ENCODE results near the gene NLRC5.
A peak's percentile ranks its signal among the peaks of the same experiment; 100 is the strongest.
"Not testable (repeated sequence)": the region's sequence is repeated elsewhere in the genome, so short reads cannot be mapped to it uniquely, and the experiment has no call there.

NLRC5 gene

GRCh38 chr16:57105184-57105583, 115.8 kb downstream of the NLRC5 start:
- DNase-seq (ENCODE audit: low spot score in 2 of 2) (no peak), ATAC-seq (replicated peaks; ENCODE audit: extremely low read depth, poor library complexity, severe bottlenecking) (no peak)
- no peak overlapping the region for H3K4me3 Mint-ChIP-seq
- H3K4me1 Mint-ChIP-seq = peaks cover 26% of the 10 kb centered on the region
- no peaks in the 10 kb centered on the region for H3K27me3 Mint-ChIP-seq
- H3K36me3 Mint-ChIP-seq (ENCODE audit: insufficient read depth) = peaks cover 2% of the 10 kb centered on the region
- no peak overlapping the region for H3K27ac Mint-ChIP-seq (ENCODE audit: low read depth)
- no peaks in the 10 kb centered on the region for H3K9me3 Mint-ChIP-seq

- H3K27ac Mint-ChIP-seq (ENCODE audit: low read depth) = peak overlapping the region; percentile 5
- H3K36me3 Mint-ChIP-seq (ENCODE audit: insufficient read depth) = peaks cover 2% of the 10 kb centered on the region
- H3K27me3 Mint-ChIP-seq = no peaks in the 10 kb centered on the region
- DNase-seq (ENCODE audit: low spot score in 2 of 2) (no peak), ATAC-seq (replicated peaks; ENCODE audit: extremely low read depth, poor library complexity, severe bottlenecking) (no peak)
- peaks cover 26% of the 10 kb centered on the region for H3K4me1 Mint-ChIP-seq
- H3K4me3 Mint-ChIP-seq = no peak overlapping the region
- no peaks in the 10 kb centered on the region for H3K9me3 Mint-ChIP-seq
Measured at GRCh38 chr16:57106767-57107166, 117.4 kb downstream of the NLRC5 start.

- Mint-ChIP-seq H3K9me3 (no peaks in the 10 kb centered on the region), H3K27me3 (no peaks in the 10 kb centered on the region), H3K4me1 (peaks cover 26% of the 10 kb centered on the region), H3K27ac (ENCODE audit: low read depth) (no peak overlapping the region), H3K4me3 (no peak overlapping the region), H3K36me3 (ENCODE audit: insufficient read depth) (peaks cover 2% of the 10 kb centered on the region)
- ATAC-seq (replicated peaks; ENCODE audit: extremely low read depth, poor library complexity, severe bottlenecking) (no peak), DNase-seq (ENCODE audit: low spot score in 2 of 2) (no peak)
Measured at GRCh38 chr16:57107321-57107922, 118.1 kb downstream of the NLRC5 start.

GRCh38 chr16:57108432-57108831, 119.1 kb downstream of the NLRC5 start:
- no peaks in the 10 kb centered on the region for H3K27me3 Mint-ChIP-seq
- no peaks in the 10 kb centered on the region for H3K9me3 Mint-ChIP-seq
- peaks cover 2% of the 10 kb centered on the region for H3K36me3 Mint-ChIP-seq (ENCODE audit: insufficient read depth)
- H3K4me1 Mint-ChIP-seq = peaks cover 21% of the 10 kb centered on the region
- H3K4me3 Mint-ChIP-seq = no peak overlapping the region
- H3K27ac Mint-ChIP-seq (ENCODE audit: low read depth) = no peak overlapping the region
- DNase-seq (ENCODE audit: low spot score in 2 of 2) = no peak
- ATAC-seq (replicated peaks; ENCODE audit: extremely low read depth, poor library complexity, severe bottlenecking) = no peak

GRCh38 chr16:57109259-57110105, 120.1 kb downstream of the NLRC5 start:
- H3K9me3 Mint-ChIP-seq; H3K36me3 Mint-ChIP-seq (ENCODE audit: insufficient read depth); DNase-seq (ENCODE audit: low spot score in 2 of 2); H3K27ac Mint-ChIP-seq (ENCODE audit: low read depth); ATAC-seq (replicated peaks; ENCODE audit: extremely low read depth, poor library complexity, severe bottlenecking); H3K27me3 Mint-ChIP-seq; H3K4me3 Mint-ChIP-seq: not testable (repeated sequence)
- peaks cover 15% of the 10 kb centered on the region for H3K4me1 Mint-ChIP-seq

DNA sequence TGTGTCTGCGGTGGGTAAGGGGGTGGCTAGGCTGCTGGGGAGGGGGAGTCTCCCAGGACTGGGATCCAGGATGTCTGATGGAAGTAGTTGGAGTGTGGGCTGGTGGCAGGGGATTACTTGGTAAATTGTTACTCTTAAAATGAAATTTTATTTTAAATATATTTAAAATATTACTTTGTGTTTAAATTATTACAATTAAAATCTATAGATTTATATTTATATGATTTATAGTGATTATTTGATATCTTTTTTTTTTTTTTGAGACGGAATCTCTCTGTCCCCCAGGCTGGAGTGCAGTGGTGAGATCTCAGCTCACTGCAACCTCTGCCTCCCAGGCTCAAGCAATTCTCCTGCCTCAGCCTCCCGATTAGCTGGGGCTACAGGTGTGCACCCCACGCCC, 121.6 kb downstream of the NLRC5 start:
- peaks cover 2% of the 10 kb centered on the region for H3K36me3 Mint-ChIP-seq (ENCODE audit: insufficient read depth)
- no peak overlapping the region for H3K27ac Mint-ChIP-seq (ENCODE audit: low read depth)
- H3K9me3 Mint-ChIP-seq = no peaks in the 10 kb centered on the region
- H3K4me3 Mint-ChIP-seq = no peak overlapping the region
- no peaks in the 10 kb centered on the region for H3K27me3 Mint-ChIP-seq
- peaks cover 7% of the 10 kb centered on the region for H3K4me1 Mint-ChIP-seq
- ATAC-seq (replicated peaks; ENCODE audit: extremely low read depth, poor library complexity, severe bottlenecking) = no peak
- DNase-seq (ENCODE audit: low spot score in 2 of 2) = no peak

DNA sequence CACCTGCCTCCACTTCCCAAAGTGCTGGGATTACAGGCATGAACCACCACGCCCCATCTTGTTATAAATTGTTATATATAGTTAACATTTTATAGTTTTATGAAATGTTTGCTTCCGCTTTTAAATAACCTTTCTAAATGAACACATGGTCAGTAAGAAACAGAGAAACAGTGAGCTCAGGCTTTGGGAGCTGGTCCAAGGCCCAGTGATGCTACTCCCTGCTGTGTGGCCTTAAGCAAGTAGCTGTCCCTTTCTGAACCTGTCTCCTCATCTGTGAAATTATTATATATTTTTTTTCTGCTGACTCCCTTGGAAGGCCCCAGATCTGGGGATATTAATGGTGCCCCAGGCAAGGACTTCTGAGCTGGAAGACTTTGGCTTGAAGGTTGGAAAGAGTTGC, 122.1 kb downstream of the NLRC5 start:
- no peak overlapping the region for H3K27ac Mint-ChIP-seq (ENCODE audit: low read depth)
- H3K9me3 Mint-ChIP-seq = no peaks in the 10 kb centered on the region
- no peak for ATAC-seq (replicated peaks; ENCODE audit: extremely low read depth, poor library complexity, severe bottlenecking)
- no peak for DNase-seq (ENCODE audit: low spot score in 2 of 2)
- H3K4me3 Mint-ChIP-seq = no peak overlapping the region
- no peaks in the 10 kb centered on the region for H3K27me3 Mint-ChIP-seq
- peaks cover 3% of the 10 kb centered on the region for H3K4me1 Mint-ChIP-seq
- peaks cover 1% of the 10 kb centered on the region for H3K36me3 Mint-ChIP-seq (ENCODE audit: insufficient read depth)

GRCh38 chr16:57112403-57113041, 123.2 kb downstream of the NLRC5 start:
- H3K36me3 Mint-ChIP-seq (ENCODE audit: insufficient read depth) = no peaks in the 10 kb centered on the region
- H3K27ac Mint-ChIP-seq (ENCODE audit: low read depth) = no peak overlapping the region
- H3K4me3 Mint-ChIP-seq = no peak overlapping the region
- ATAC-seq (replicated peaks; ENCODE audit: extremely low read depth, poor library complexity, severe bottlenecking) = no peak
- no peaks in the 10 kb centered on the region for H3K27me3 Mint-ChIP-seq
- H3K9me3 Mint-ChIP-seq = no peaks in the 10 kb centered on the region
- no peak for DNase-seq (ENCODE audit: low spot score in 2 of 2)
- no peaks in the 10 kb centered on the region for H3K4me1 Mint-ChIP-seq

- H3K4me1 Mint-ChIP-seq = no peaks in the 10 kb centered on the region
- H3K27ac Mint-ChIP-seq (ENCODE audit: low read depth) = no peak overlapping the region
- H3K9me3 Mint-ChIP-seq = no peaks in the 10 kb centered on the region
- no peak for DNase-seq (ENCODE audit: low spot score in 2 of 2)
- H3K36me3 Mint-ChIP-seq (ENCODE audit: insufficient read depth) = no peaks in the 10 kb centered on the region
- no peak overlapping the region for H3K4me3 Mint-ChIP-seq
- no peaks in the 10 kb centered on the region for H3K27me3 Mint-ChIP-seq
- ATAC-seq (replicated peaks; ENCODE audit: extremely low read depth, poor library complexity, severe bottlenecking) = no peak
Measured at GRCh38 chr16:57113042-57113453, 123.7 kb downstream of the NLRC5 start.

DNA sequence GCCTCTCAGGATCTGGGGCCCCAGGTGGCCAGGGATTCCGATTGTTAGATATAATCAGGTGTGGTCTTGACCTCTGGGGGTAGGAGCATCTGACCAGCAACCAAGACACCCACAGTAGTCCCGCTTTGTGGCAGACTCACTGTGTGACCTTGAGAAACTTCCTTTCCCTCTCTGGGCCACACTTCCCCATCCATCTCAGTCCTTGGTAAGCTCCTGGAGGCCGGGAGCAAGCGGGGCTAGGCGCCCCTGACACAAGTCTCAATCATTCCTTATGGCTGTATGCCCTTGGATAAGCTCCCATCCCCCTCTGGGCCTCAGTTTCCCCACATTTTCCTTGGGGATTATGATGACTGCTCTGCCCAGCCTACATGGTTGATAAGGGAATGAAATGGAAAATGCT, 124.3 kb downstream of the NLRC5 start:
- no peak overlapping the region for H3K27ac Mint-ChIP-seq (ENCODE audit: low read depth)

DNA sequence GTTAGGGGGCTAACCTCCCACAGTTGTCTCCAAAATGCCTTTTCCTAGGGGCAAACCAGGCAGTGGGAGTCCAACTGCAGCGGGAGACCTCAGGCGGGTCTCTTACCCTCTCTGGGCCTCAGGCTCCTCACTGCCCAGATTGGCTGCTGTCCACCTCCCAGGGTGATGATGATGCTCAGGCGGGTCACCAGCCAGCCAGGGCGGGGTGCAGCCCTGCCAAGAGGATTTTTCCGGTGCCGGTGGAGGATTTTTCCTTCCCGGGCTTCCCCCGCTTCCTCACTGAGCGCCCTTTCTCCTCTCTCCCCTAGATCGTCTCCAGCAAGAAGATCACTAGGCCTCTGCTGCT, 125.8 kb downstream of the NLRC5 start:
- H3K4me3 Mint-ChIP-seq = no peak overlapping the region
- H3K9me3 Mint-ChIP-seq = no peaks in the 10 kb centered on the region
- DNase-seq (ENCODE audit: low spot score in 2 of 2) = no peak
- H3K27me3 Mint-ChIP-seq = no peaks in the 10 kb centered on the region
- H3K27ac Mint-ChIP-seq (ENCODE audit: low read depth) = no peak overlapping the region
- ATAC-seq (replicated peaks; ENCODE audit: extremely low read depth, poor library complexity, severe bottlenecking) = no peak
- H3K4me1 Mint-ChIP-seq = no peaks in the 10 kb centered on the region
- H3K36me3 Mint-ChIP-seq (ENCODE audit: insufficient read depth) = no peaks in the 10 kb centered on the region

More for the DNA sequence above, 124.3 kb downstream of the NLRC5 start:
- DNase-seq (ENCODE audit: low spot score in 2 of 2) (no peak), ATAC-seq (replicated peaks; ENCODE audit: extremely low read depth, poor library complexity, severe bottlenecking) (no peak)
- H3K27me3 Mint-ChIP-seq = no peaks in the 10 kb centered on the region
- H3K4me1 Mint-ChIP-seq = no peaks in the 10 kb centered on the region
- H3K9me3 Mint-ChIP-seq = no peaks in the 10 kb centered on the region
- H3K4me3 Mint-ChIP-seq = no peak overlapping the region
- H3K36me3 Mint-ChIP-seq (ENCODE audit: insufficient read depth) = no peaks in the 10 kb centered on the region

DNA sequence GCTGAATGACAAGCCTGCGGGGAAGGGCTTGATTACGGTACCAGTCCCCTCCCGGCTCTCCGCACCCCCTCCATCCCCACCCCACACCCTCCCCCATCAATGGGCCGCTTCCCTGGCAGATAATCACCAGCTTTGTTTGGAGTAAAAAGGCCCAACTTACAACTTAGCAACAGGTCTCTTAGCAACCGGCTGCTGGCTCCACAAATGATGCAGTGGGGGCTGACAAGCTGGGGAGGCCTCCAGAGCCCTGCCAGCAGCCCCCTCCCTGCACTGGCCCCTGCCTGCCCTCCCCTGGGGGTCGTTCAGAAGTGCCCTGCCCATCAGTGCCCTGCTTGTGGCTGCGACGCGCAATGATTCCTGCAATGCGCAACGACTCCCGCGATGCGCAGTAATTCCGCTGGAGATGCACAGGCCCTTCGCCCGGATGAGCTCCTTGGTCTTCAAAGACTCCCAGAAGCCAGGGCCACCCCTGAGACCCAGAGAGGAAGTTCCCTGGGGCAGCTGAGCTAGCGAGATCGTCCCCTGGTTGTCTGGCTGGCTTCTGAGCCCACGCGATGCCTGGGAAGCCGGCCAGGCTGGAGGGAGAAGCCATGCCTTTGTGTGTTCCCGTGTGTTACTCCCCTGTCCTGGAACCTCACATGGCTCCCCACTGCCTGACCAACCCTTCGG, 126.3 kb downstream of the NLRC5 start:
- ATAC-seq (replicated peaks; ENCODE audit: extremely low read depth, poor library complexity, severe bottlenecking) (no peak), DNase-seq (ENCODE audit: low spot score in 2 of 2) (no peak)
- H3K27ac Mint-ChIP-seq (ENCODE audit: low read depth) = no peak overlapping the region
- no peak overlapping the region for H3K4me3 Mint-ChIP-seq
- H3K4me1 Mint-ChIP-seq = no peaks in the 10 kb centered on the region
- H3K27me3 Mint-ChIP-seq = no peaks in the 10 kb centered on the region
- no peaks in the 10 kb centered on the region for H3K9me3 Mint-ChIP-seq
- peaks cover 2% of the 10 kb centered on the region for H3K36me3 Mint-ChIP-seq (ENCODE audit: insufficient read depth)
